GM18507 (cell line): ENCODE measurements around the gene INPP4A.

Experiments used
- DNase-seq: peaks from one replicate; pipeline ENCODE4 v3.0.0; 2011; ENCODE audit warnings: low read depth; ENCODE audit not compliant: insufficient read length; ENCODE audit errors: extremely low spot score
- FAIRE-seq: peaks from 2 replicates; lab custom pipeline; 2011; peaks lifted over from hg19 to GRCh38; lab: Jason Lieb, UNC

The INPP4A gene

DNA sequence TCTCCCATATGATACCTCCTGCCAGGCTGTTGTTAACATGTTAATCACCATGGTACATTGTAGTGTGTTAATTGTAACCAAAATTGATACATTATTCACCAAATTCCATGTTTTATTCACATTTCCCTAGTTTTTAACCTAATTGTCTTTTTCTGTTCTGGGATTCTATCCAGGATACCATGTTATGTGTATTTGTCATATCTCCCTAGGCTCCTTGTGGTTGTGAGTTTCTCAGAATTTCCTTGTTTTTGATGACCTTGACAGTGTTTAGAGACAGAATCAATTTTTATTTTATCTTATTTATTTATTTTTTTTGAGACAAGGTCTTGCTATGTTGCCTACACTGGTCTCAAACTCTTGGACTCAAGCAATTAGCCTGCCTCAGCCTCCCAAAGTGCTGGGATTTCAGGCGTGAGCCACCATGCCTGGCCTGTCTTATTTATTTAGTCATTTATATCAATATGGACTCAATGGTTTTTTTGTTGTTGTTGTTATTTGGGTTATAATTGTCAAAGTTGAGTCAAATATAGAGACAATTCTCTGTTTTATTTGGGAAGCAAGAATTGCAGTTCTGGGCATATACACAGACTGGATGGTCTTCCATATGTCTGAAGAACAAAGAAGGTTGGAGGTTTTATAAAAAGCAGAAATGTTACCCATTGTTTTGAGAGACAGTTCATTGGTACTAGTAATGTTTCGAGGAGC is 42.6 kb downstream of the INPP4A start:
- FAIRE-seq = no peak
- no peak for DNase-seq

DNA sequence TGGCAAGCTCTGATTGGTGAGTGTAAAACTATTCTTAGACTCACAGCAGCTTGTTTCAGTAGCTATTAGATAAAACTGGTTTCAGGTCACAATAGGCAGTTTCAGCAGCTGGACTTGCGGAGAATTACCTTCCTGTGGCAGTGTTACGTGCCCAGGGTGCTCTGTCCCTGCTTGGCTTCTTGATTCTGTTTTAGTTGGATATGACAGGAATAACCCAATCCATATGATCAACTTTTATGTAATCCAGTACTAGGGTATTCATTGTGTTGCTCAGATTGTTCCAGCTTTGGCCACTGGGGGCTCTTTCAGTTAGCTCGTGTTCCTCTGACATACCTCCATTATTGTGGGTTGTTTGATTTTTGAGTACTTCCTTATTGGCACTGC is 43.1 kb downstream of the INPP4A start:
- DNase-seq (no peak), FAIRE-seq (peak; percentile 94)

DNA sequence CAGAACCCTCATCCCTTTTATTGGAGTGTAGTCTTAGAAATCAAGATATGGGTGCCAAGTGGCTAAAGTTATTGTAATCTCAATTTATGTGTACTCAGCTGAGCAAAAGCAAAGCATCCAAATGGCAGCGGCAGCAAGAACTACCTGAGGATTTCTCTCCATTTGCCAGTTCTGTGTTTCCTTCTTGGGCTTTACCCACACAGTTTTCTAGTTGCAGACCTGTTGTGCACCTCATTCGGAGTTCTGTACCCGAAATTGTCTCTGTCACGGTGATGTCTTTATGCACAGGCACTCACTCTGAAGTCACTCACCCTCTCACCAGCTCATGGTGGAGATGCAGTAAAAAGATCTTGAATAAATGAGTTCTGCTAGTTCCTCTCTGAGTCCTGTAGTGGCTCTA is 43.6 kb downstream of the INPP4A start:
- no peak for DNase-seq
- FAIRE-seq = no peak

DNA sequence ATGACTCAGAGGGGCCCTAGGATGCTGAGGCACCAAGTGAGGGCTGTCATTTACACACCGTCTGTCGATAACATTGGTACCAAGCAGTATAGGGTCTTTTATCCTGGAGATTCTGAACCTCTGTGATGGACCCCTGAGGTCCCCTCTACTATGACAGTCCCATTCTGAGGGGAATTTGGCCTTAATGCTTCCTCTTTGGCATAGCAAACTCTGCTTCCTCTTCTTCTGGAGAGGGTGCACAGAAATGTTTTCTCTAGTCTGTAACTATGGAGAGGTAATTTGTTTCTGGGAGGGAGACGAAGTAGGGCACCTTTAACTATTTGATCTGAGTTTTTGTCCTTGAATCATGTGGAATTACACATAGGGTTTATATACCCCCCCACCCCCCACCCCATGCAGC is 44.8 kb downstream of the INPP4A start:
- DNase-seq (no peak), FAIRE-seq (no peak)

DNA sequence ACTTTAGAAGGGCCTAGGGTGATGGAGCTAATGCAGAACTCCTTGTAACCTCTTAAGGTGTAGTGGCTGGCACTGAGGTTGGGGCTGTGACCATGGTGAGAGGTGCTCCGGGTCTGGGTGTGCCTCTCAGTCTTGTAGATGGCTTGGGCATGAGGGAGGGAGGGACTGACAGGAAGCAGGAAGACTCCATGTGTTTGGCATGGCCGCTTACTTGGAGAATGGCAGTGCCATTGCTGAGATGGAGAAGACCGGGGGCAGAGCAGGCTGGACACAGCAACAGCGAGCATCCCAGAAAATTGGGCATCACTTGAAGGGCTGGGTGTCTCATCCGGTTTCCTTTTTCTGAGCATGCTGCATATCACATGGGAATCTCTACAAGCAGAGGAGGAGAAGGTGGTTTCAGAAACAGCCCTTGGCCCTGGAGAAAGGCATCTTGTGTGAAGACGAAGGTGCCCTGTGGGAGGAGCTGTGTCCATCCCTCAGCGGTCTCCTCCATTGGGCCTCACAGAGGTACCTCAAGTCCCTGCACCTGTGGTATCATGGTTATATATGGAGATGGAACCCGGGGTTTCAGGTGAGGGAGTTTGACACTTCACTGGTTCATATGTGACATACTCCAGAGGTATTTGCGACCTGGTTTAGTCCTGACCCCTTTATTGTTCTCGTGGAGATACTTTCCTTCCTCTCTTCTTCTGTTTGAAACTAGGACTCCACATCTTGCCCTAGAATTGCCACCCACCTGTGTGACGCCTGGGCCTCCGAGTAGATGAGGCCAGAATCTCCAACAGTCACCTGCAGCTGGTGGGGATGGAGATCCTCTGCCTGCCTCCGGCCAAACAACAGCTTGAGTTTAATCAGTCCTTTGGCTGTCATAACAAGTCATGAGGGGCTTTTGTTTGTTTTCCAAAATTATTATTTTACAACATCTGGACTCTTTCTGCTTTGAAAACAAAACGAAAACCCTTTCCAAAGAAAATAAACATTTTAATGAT is 45.6 kb downstream of the INPP4A start:
- no peak for DNase-seq
- FAIRE-seq = no peak

GRCh38 chr2:98492441-98492840 is 47.8 kb downstream of the INPP4A start:
- FAIRE-seq = no peak

DNA sequence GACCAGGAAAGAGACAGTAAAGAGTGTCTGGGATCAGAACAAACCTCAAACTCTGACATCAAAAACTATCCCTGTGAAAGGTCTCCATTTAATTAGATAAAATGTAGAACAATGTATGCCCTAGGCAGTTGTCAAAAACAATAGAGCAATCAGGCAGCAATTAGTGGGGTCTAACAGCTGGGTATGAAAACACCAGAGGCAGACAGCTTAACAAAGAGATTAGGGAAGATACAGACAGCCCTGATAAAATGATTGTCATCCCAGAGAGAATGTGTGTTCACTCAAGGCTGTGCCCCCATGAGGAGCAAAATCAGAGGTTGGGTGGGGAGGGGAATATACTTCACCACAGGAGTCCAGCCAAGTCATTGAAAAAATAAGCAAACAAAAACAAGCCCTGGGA is 50.0 kb downstream of the INPP4A start:
- FAIRE-seq (no peak), DNase-seq (no peak)

More at GRCh38 chr2:98492441-98492840, 47.8 kb downstream of the INPP4A start:
- DNase-seq = no peak

GRCh38 chr2:98496750-98497493 is 52.3 kb downstream of the INPP4A start:
- FAIRE-seq = no peak
- no peak for DNase-seq

DNA sequence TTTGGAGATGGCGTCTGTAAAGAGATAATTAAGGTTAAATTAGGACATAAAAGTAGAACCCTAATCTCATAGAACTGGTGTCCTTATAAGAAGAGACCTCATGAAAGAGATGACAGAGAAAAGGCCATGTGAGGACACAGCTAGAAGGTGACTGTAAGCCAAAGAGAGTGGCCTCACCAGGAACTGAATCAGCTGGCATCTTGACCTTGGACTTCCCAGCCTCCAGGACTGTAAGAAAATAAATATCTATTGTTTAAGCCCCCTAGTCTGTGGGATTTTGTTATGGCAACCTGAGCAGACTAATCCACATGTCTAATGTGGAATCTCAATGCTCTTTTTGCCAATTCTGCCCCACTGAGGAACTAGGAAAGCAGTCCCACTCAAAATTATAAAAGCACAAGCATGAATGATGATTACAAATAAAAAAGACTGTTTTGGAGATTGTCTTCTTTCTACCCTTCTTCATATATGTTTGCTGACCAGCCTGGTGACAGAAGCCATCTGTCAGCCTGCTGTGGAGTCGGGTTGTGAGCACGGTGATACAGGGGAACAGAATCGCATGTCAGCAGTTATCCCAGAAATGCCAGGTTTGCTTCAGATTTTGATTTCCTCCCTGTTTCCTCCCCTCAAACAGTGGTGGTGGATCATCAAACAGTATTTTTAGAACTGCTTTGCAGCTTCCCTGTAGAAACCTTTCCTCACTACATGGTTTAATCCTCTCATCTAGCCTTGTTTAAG is 54.2 kb downstream of the INPP4A start:
- DNase-seq = no peak
- FAIRE-seq = no peak

DNA sequence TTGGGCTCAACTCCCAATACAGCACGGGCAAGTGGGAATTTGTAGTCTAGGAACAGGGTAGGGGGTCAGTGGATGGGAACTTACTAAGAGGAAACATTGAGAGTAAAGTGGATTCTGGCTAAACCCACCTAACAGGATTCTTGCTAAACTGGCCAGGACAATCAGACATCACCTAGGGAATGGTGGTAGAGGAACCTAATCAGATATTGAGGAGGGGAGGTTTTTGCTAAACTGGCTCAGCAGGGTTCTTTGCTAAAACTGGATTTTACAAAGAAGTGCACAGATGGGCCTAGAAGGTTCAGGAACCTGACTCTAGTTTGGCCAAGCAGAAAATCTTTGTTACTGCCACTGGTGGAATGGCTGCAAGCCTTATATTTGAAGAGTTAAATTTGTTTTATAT is 55.9 kb downstream of the INPP4A start:
- no peak for FAIRE-seq

GRCh38 chr2:98501223-98501622 is 56.6 kb downstream of the INPP4A start:
- DNase-seq = no peak
- FAIRE-seq = no peak

More for the DNA sequence above, 55.9 kb downstream of the INPP4A start:
- DNase-seq = no peak

DNA sequence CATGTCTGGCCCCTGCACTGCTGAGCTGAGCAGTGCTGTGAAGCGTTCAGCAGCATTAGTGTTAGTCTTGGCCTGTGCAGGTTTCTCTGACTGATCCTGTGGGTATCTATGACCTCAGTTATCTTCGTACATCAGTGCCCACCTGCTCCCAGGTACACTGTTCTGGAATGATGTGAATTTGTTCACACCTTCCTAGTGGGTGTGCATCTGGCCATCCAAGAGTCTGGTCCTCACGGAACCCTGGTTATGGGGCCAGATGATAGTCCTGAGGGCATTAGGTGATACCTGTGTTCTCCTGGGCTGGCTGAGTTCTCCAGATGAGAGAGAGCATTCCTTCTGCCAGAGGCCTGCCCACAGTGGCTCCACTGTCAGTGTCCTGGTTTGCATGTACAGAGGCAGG is 57.2 kb downstream of the INPP4A start:
- FAIRE-seq = no peak
- DNase-seq = no peak

GRCh38 chr2:98502556-98503335 is 58.1 kb downstream of the INPP4A start:
- DNase-seq (no peak), FAIRE-seq (no peak)

DNA sequence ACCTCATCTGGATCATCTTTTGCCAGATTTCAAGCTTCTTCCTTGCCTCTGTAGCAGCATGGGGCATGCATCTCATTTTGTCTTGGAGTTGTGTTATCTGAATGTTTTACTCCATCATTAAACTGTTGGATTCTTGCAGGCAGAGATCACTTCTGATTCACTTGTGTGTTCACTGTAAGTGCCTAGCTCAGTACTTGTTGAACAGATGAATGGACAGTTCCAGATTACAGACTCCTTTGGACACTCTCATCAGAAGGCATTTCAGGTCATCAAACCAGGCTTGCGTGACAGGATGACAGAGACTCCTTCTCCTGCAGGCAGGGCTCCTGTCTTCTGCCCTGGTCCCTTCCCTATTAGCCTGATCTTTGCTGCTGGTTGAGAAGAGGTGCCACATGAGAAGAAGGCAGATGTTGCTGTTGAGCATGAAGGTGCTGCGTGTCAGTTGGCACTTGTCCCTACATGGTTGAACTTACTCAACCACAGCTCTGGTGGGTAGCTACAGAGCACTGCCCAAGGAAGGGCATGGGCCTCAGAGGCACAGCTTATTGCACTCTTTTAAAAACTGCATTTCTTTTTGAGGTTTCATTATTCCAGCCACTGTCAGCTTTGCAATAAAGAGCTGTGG is 58.9 kb downstream of the INPP4A start:
- FAIRE-seq (no peak), DNase-seq (no peak)

GRCh38 chr2:98504381-98505109 is 59.9 kb downstream of the INPP4A start:
- FAIRE-seq (no peak), DNase-seq (no peak)

DNA sequence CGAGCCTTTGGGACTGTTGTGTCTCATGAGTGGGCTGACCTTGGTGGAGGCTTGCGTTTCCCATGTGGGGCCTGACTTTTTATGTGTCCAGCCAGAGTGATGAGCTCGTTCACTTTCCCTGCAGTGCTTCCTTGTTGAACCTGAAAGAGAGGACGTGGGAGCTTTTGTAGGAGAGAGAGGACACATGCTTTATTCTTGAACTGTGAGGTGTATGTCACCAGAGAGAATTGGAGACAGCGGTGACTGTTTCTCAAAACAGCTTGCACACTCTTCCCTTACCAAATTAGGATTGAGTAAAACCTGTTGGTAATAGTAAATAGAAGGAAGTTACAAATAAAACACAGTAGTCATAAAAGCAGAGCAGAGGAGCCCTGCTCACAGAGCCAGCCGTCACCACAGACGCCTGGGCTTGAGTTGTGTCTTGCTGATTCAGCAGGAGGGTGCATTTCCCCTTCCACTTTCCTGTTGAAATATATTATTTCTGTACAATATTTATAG is 60.7 kb downstream of the INPP4A start:
- FAIRE-seq = no peak

GRCh38 chr2:98505971-98506664 is 61.5 kb downstream of the INPP4A start:
- no peak for FAIRE-seq
- no peak for DNase-seq

More for the DNA sequence above, 60.7 kb downstream of the INPP4A start:
- DNase-seq = no peak
